HG03354 (cell line): ENCODE results near the gene RNF32.
"Not testable (repeated sequence)": the region's sequence is repeated elsewhere in the genome, so short reads cannot be mapped to it uniquely, and the experiment has no call there.

Experiments
- ATAC-seq: cut with Tn5 transposase; IDR thresholded peaks from one replicate; pipeline ENCODE4 v1.9.1; 2021; ENCODE audit warnings: mild to moderate bottlenecking; ENCODE audit not compliant: unreplicated experiment, poor library complexity, severe bottlenecking

The RNF32 gene

DNA sequence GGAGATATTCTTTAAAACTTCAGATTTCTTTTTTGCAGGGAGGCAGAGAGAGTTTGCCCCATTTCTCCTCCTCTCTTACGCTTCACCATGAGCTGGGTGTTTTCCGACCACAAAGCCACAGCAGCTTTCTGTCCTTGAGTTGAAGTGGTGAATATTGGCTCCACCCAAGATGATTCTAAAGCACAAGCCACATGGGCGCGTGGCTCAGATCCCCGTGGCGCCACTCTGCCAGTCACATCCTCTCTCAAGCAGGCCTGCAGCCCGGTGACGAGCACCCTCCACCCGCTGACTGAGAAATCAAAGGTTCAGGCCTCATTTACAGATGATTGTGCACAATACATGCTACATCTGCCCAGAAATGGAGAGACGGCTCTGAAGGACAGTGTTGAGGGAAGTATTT lies 27.6 kb upstream of the RNF32 start:
- ATAC-seq = no peak

DNA sequence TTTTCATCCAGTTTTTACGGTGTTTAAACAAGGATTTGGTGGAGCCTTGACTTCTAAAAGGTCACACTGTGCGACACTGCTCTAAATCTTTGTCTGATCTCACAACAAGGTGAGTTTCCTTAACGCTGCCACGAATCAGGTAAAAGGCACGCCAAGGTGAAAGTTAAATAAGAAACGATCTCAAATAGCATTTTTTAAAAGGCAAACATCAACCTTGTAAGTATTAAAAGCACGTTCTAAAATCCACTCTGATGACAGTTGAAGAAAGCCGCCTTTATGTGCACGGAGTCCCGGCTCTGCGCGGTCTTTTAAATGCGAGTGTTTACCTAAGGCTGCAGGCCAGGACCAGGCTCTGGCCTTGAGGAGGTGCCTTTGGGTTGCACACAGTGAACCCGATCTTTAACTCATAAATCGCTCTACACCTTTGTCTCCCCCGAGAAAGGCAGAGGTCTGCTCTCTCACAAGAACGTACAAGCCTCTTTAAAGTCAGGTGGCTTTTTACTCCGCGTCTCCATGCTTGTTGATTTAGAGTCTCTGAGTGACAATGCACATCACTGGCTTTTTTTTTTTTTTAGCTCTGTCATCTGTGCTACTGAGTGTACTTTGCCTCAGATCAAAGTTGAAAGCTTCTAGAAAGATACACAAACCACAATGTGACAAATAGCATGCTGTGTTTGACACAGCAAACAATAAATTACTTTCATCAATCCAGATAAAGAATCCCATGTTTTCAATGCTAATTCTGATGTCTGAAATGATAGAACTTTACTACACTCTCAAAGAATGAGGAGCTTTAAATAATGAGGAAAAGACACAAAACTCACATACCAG lies 25.9 kb upstream of the RNF32 start:
- no peak for ATAC-seq

DNA sequence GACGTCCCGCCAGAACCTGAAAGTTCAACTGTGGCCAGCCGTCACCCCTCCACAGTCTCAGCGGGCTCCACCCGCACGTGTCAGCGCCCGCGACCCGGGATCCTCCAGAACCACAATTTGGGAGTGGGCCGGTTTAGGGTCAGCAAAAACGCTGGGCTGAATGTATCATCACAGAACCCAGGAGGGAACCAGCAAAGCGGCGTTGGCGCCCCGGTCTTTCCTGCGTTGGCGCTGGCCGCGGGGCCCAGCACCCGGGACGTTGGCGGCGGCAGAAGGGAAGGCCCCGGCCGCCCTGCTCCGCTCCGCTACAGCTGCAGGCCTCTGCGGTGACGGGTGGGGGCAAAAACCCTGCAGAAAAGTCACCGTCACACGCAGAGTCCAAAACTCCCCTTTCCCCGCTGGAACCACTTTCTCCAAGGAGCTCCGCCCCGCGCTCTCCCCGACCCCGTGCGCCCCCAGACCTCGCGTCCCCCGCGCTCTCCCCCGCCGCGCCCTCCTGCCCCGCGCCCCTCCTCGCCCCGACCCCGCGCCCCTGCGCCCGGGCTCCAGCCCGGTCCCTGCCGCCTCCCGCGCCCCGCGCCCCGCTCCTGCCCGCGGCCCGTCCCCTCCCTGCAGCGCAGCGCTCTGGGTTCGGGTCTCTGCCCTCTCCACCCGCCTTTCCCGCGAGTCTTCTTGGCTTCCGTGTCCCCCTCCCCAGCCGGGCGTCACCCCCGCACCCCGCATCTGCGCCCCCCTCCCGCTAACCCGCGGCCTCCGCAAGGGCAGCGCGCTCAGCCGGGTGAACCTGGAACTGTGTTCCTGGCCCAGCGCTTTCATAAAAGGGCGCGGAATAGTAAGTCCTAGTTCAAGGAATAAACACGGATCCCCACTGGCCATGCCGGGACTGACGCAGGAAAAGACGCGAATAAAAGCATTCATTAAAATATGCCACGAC lies 24.0 kb upstream of the RNF32 start:
- no peak for ATAC-seq

DNA sequence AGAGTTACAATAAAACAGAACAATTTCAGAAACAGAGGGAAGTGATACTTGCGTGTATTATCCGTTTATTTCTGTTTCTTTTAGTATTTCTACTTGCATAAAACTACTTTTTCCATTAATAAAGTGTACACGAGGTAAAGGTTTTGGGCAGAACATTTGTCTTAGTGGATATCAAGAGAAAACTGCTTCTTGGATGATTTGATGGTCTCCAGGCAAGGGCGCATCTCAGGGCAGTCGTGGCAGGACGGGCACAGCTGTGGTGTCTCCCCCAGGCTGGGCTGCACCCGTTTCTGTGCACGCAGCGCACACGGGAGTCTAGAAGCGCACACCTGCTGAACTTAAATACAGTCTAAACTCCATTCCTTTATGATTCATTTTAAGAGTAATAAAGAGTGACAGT lies 23.4 kb upstream of the RNF32 start:
- no peak for ATAC-seq

DNA sequence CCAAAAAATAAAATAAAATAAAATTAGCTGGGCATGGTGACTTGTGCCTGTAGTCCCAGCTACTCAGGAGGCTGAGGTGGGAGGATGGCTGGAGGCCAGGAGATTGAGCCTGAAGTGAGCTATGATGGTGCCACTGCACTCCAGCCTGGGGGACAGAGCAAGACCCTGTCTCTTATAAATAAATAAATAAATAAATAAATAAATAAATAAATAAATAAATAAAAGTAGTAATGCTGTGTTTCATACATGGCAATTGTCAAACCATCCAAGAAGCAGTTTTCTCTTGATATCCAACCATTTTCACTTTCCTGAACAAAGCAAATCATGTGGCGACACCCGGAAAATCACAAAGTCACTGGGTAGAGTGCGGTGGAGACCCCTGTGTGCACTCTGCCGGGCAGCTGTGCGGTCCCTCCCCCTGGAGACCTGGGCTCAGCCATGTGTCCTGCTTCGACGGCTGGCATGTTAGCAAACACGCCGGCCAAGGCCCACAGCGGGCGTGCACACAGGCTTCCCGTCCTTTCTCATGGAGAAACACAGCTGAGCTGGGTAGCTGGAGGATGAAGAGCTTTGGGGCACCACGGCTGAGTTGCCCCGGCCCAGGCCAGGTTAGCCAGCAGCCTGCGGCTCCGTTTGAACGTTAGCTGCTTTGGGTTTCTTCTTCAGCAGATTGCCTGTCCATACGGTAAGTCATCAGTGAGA lies 22.3 kb upstream of the RNF32 start:
- no peak for ATAC-seq

DNA sequence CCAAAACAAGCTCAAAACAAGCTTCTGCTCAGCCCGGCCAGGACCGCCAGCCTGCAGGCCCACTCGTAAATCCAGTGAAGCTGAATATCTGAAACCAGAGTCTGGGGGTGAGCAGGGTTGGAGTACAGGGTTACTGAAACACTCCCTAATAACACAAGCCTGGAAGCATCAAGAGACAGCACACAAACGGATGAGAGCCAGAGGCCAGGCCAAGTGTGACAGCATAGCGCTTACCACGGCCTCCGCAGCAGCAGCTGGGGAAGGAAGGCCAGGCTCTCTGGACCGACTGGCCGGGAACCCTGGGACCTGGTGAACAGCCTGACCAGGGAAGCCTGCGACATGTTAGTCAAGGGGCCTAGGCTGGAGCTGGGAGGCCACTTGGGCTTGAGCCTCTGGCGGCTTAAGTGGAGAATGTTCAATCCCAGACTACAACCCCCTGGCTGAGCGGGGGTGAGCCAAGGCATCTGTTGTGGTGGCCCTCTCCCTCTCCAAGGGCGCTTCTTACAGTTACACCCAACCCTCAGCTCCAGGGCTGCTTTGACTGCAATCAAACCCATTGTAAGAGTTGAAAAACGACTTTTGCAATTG lies 21.7 kb upstream of the RNF32 start:
- ATAC-seq = no peak

DNA sequence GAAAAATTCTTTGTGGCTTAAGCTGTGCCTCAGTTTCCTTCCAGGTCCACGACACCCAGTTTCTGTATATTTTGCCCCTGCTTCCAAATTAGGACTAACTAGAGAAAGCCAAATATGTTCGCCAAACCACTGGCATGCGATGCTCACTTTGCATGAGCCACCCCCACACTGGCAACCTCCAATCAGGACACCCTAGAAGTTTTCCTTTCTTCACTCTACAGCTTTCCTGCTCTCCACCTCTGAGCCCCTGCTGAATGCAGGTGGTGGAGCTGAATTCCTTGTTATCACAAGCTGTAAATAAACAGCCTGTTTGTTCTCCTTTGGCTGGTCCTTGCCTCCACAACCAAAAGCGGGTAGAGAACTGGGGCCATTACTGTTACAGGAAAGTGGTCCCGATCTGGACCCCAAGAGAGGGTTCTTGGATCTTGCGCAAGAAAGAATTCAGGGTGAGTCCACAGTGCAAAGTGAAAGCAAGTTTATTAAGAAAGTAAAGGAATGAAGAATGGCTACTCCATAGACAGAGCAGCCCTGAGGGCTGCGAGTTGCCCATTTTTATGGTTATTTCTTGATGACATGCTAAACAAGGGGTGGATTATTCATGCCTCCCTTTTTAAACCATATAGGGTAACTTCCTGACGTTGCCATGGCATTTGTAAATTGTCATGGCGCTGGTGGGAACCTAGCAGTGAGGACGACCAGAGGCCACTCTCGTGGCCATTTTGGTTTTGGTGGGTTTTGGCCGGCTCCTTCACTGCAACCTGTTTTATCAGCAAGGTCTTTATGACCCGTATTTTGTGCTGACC lies 20.9 kb upstream of the RNF32 start:
- not testable (repeated sequence) for ATAC-seq

DNA sequence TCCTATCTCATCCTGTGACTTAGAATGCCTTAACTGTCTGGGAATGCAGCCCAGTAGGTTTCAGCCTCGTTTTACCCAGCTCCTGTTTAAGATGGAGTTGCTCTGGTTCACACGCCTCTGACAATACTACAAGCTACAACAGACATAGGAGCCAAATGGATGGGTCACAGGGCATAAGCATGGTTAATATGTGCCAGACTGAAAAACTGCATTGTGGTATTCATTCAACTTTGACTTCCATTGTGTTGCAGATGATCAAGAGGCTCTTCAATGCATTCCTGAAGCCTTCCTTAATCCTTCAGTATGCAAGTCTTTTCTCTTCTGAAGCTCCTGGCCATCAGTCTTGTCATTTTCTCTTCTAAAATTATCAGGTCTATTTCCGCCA lies 20.3 kb upstream of the RNF32 start:
- no peak for ATAC-seq

DNA sequence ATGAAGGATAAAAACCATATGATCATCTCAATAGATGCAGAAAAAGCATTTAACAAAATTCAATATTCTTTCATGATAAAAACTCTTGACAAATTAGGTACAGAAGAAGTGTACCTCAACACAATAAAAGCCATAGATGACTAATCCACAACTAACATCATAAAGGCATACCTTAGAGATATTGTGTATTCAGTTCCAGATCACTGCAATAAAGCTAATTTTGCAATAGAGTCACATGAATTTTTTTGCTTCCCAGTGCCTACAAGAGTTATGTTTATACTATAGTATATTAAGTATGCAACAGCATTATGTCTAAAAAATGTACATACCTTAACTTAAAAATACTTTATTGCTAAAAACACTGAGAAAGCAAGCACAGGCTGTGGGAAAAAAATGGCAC lies 18.9 kb upstream of the RNF32 start:
- no peak for ATAC-seq

DNA sequence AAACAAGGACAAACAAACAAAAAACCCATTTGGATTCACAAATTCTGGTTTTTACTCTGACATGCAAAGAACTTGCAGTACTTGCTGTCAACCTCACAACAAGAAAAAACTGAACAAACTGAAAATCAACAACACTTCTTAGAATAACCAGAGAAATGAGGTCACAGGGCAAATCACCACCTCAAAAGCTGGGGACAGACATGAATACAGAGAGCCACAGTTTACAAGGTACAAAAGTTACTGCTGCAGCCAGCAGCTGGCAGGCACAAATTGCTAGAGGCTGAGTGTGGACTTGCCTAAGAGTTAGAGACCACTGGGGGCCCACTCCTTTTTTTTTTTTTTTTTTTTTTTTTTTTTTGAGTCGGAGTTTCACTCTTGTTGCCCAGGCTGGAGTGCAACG lies 15.0 kb upstream of the RNF32 start:
- ATAC-seq = no peak

DNA sequence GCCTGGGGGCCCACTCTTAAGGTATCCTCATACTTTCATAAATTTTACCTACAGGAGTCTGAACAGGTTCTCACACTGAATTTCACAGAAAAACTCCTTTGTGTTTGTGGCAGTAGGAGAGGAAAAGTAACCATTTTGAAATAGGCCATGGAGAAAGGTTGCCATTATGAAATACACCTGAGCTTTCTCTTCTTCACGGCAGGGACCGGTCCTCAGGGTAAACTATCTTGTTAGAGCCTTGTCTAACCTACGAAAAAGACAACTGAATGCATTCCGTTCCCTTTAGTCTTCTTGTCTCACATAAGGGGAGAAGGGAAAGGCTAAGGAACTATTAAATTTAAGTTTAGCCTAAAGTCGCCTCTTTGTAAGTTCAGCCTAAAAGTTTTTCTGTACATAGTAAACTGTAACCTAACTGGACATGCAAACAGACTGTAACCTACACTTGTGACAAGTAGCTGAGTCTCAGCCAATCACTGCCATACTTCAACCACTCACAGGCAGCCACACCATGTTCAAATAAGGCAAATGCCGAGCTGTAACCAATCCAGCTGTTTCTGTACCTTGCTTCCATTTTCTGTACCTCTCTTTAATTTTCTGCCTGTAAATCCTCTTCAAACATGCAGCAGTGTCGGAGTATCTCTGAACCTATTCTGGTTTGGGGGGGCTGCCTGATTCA lies 14.2 kb upstream of the RNF32 start:
- ATAC-seq = no peak

DNA sequence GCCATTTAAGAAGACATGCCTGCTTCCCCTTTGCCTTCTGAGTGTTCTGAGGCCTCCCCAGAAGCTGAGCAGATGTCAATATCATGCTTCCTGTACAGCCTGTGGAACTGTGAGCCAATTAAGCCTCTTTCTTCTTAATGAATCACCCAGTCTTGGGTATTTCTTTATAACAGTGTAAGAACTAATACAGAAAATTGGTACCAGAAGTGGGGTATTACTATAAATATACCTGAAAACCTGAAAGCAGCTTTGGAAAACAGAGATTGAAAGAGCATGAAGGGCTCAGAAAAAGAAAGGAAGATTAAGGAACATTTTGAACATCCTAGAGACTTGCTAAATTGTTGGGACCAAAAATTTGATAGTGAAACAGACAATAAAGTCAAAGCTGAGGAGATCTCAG lies 12.0 kb upstream of the RNF32 start:
- no peak for ATAC-seq

DNA sequence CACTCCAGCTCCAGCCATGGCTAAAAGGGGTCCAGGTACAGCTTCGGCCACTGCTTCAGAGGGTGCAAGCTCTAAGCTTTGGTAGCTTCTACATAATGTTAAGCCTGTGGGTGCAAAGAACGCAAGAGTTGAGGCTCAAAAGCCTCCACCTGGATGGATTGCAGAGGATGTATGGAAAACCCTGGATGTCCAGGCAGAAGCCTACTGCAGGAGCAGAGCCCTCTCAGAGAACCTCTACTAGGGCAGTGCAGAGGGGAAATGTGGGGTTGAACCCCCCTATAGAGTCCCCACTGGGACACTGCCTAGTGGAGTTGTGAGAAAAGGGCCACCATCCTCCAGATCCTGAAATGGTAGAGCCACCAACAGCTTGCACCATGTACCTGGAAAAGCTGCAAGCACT lies 10.7 kb upstream of the RNF32 start:
- no peak for ATAC-seq

DNA sequence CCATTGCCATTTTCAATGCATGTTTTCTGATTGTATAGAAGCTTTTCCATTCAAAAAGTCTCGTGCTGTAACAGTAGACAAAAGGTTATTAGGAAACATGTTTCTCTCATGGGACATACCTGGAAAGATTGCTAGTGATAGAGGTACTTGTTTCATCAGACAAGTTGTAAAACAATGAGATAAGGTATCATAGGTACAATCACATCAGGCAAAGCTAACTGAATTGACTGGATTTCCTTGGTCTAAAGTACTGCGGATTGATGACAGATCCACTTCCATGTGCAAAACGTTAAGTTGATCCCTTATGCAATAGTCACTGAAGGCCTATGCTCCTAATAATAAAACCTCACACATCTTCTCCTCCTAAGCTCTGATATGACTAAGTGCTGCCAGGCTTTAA lies 6.5 kb upstream of the RNF32 start:
- ATAC-seq = no peak

DNA sequence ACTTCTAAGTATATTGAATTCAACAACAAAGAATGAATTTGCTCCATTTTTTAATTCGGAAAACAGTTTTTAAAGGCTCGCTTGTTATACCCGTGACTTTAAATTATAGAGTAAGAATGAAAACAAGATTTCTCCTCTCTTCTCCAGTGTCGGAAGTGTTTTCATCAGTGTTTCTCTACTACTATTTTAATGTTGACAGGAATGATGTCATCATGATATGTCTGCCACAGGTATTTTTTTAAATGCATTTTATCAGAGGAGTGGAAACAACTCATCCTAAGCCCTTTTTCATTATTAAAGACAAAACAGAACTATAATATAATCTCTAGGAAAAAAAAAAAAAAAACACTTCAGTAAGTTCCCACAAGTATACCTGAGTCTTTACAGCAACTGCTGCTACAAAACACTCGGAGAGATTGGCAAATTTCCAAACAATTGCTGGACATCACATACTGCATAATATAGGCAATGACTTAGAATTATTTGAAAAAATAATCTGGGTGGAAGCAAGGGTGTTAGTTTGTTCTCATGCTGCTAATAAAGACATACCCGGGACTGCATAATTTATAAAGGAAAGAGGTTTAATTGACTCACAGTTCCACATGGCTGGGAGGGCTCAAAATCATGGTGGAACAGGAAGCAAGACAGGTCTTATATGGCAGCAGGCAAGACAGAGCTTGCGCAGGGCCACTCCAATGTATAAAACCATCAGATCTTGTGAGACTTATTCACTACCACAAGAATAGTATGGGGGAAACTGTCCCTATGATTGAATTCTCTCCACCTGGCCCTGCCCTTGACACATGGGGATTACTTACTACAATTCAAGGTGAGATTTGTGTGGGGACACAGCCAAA lies 4.8 kb upstream of the RNF32 start:
- ATAC-seq = no peak

DNA sequence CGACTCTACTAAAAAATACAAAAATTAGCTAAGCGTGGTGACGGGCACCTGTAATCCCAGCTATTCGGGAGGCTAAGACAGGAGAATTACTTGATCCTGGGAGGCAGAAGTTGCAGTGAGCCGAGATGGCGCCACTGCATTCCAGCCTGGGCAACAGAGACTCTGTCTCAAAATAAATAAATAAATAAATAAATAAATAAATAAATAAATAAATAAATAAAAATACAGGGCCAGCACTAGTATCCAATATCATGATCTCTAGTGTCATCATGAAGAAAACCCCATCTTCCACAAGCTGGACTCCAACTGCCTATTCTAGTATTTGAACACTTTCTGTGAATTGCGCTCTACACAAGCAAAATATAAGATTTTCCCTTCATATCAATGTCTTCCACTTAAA lies 3.5 kb upstream of the RNF32 start:
- not testable (repeated sequence) for ATAC-seq

DNA sequence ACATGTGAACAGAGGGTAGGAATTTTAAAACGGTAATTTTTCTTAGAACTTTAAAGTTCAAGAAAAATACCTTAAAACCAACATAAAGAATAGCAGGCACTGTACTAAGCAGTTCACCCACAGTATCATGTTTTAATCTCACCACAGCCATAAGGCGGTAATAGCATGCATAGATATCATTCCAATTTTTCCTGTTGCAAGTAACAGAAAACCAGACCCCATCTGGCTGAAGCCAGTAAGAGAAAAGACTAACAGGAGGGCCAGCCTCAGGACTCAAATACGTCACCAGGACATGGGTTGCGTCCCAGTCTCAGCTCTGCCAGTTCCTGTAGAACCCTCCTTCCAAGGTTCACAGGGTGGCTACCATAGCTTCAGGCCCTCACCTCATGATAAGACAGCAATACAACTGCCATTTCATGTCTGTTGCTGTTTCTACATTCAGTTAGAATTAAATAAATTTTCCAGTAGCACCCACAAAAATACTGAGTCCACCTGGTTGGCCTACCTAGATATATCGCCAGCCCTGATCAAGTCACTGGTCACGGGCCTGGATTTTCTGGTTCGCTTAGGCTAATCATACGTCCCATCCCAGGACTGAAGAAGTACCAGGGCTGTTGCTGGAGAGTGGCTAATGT lies 2.0 kb upstream of the RNF32 start:
- ATAC-seq = no peak
